HuH-7.5 (cell line): Measurements from ENCODE around the gene PCBD2.
"Not testable (repeated sequence)": the region's sequence is repeated elsewhere in the genome, so short reads cannot be mapped to it uniquely, and the experiment has no call there.

ENCODE experiments used
- DNase-seq: peaks from one replicate; pipeline ENCODE4 v3.0.0; 2011; ENCODE audit warnings: low spot score

PCBD2 gene

GRCh38 chr5:134963098-134963497 lies 58.2 kb downstream of the PCBD2 start:
- no peak for DNase-seq

- DNase-seq = no peak
Observed at GRCh38 chr5:134964359-134965270, 59.7 kb downstream of the PCBD2 start.

GRCh38 chr5:134965271-134965825 lies 60.4 kb downstream of the PCBD2 start:
- DNase-seq = no peak

GRCh38 chr5:134967607-134968006 lies 62.7 kb downstream of the PCBD2 start, which contains the start of gene CATSPER3:
Gene CATSPER3, plus strand, starts transcription at chr5:134967907. Its CDS starts 85 bp downstream, at chr5:134967992.
- DNase-seq = no peak

GRCh38 chr5:134968055-134968454 lies 63.1 kb downstream of the PCBD2 start:
- DNase-seq = no peak

GRCh38 chr5:134969166-134969565 lies 64.2 kb downstream of the PCBD2 start:
- DNase-seq = no peak

GRCh38 chr5:134975078-134975715 lies 70.3 kb downstream of the PCBD2 start:
- DNase-seq = no peak

- DNase-seq = no peak
Observed at GRCh38 chr5:134975843-134976242, 70.9 kb downstream of the PCBD2 start.

- no peak for DNase-seq
Observed at GRCh38 chr5:134976841-134977240, 71.9 kb downstream of the PCBD2 start.

GRCh38 chr5:134979416-134979815 lies 74.5 kb downstream of the PCBD2 start:
- no peak for DNase-seq

- DNase-seq = no peak
Observed at GRCh38 chr5:134982230-134982629, 77.3 kb downstream of the PCBD2 start.

- no peak for DNase-seq
Observed at GRCh38 chr5:134989266-134989830, 84.4 kb downstream of the PCBD2 start.

- DNase-seq = not testable (repeated sequence)
Observed at GRCh38 chr5:134990183-134990582, 85.3 kb downstream of the PCBD2 start.

GRCh38 chr5:134992148-134992547 lies 87.2 kb downstream of the PCBD2 start:
- DNase-seq = no peak

- DNase-seq = no peak
Observed at GRCh38 chr5:134993161-134993560, 88.2 kb downstream of the PCBD2 start.

GRCh38 chr5:134994560-134995156 lies 89.7 kb downstream of the PCBD2 start:
- no peak for DNase-seq

GRCh38 chr5:134995850-134996402 lies 91.0 kb downstream of the PCBD2 start:
- no peak for DNase-seq

- DNase-seq = no peak
Observed at GRCh38 chr5:134997015-134997414, 92.1 kb downstream of the PCBD2 start.

- DNase-seq = not testable (repeated sequence)
Observed at GRCh38 chr5:134998068-134998467, 93.1 kb downstream of the PCBD2 start.

GRCh38 chr5:135004376-135004775 lies 99.4 kb downstream of the PCBD2 start:
- DNase-seq = no peak

GRCh38 chr5:135005076-135005475 lies 100.1 kb downstream of the PCBD2 start:
- DNase-seq = no peak

- no peak for DNase-seq
Observed at GRCh38 chr5:135007305-135007704, 102.4 kb downstream of the PCBD2 start.
